ENCODE measurements around the gene SPATA2L.
"Not testable (repeated sequence)": the region's sequence is repeated elsewhere in the genome, so short reads cannot be mapped to it uniquely, and the experiment has no call there.

The SPATA2L gene

GRCh38 chr16:89706518-89707260 lies 5.2 kb upstream of the SPATA2L start:
- DNase-seq: no peak

- no peak for DNase-seq
Measured at GRCh38 chr16:89705006-89705405, 3.5 kb upstream of the SPATA2L start.

GRCh38 chr16:89704281-89704680 lies 2.8 kb upstream of the SPATA2L start:
- DNase-seq: no peak

- DNase-seq: peak; percentile 30
Measured at GRCh38 chr16:89700649-89701424, 668 bp downstream of the SPATA2L start.

- peak; percentile 93 for DNase-seq
Measured at GRCh38 chr16:89700100-89700648, 1.3 kb downstream of the SPATA2L start.

- not testable (repeated sequence) for DNase-seq
Measured at GRCh38 chr16:89699629-89700099, 1.8 kb downstream of the SPATA2L start.

GRCh38 chr16:89698717-89699116 lies 2.8 kb downstream of the SPATA2L start:
- DNase-seq: not testable (repeated sequence)

GRCh38 chr16:89697616-89698331 lies 3.7 kb downstream of the SPATA2L start:
- no peak for DNase-seq

GRCh38 chr16:89697161-89697615 lies 4.3 kb downstream of the SPATA2L start:
- no peak for DNase-seq

- DNase-seq: no peak
Measured at GRCh38 chr16:89696670-89697128, 4.8 kb downstream of the SPATA2L start.

- no peak for DNase-seq
Measured at GRCh38 chr16:89695875-89696669, 5.4 kb downstream of the SPATA2L start.

- DNase-seq: no peak
Measured at GRCh38 chr16:89695086-89695874, 6.2 kb downstream of the SPATA2L start.

GRCh38 chr16:89694784-89695085 lies 6.8 kb downstream of the SPATA2L start:
- not testable (repeated sequence) for DNase-seq

GRCh38 chr16:89693931-89694783 lies 7.3 kb downstream of the SPATA2L start:
- no peak for DNase-seq

GRCh38 chr16:89693289-89693731 lies 8.2 kb downstream of the SPATA2L start:
- DNase-seq: no peak

GRCh38 chr16:89691986-89692569 lies 9.4 kb downstream of the SPATA2L start:
- DNase-seq: no peak

- no peak for DNase-seq
Measured at GRCh38 chr16:89691231-89691985, 10.1 kb downstream of the SPATA2L start.

GRCh38 chr16:89690392-89690901 lies 11.1 kb downstream of the SPATA2L start:
- DNase-seq: no peak

- not testable (repeated sequence) for DNase-seq
Measured at GRCh38 chr16:89689621-89690020, 11.9 kb downstream of the SPATA2L start.

Data from effector CD8-positive, alpha-beta T cell (primary cell).